M059J (cell line): ENCODE data around the gene ST6GALNAC5. TPM values are rescaled to one million over a fixed set of nuclear protein-coding genes. Genes with fewer than 3 reads are reported as not detected.

ENCODE experiments used
- DNase-seq: peaks from one replicate; pipeline ENCODE4 v3.0.0-alpha.2; 2012; ENCODE audit warnings: low read depth
- total RNA-seq: library from RNA; depleted of rRNA; stranded (reverse); fragments of >200 nt; shearing (Covaris generic); gene quantifications from 2 replicates; pipeline ENCODE4 v1.2.3, GENCODE V29; 2014

ST6GALNAC5 gene
- total RNA-seq, 1 experiment from 2014 or later, result 2.0 TPM

- DNase-seq, result no peak
Observed at GRCh38 chr1:77012066-77012465, 144.8 kb downstream of the ST6GALNAC5 start.

DNA sequence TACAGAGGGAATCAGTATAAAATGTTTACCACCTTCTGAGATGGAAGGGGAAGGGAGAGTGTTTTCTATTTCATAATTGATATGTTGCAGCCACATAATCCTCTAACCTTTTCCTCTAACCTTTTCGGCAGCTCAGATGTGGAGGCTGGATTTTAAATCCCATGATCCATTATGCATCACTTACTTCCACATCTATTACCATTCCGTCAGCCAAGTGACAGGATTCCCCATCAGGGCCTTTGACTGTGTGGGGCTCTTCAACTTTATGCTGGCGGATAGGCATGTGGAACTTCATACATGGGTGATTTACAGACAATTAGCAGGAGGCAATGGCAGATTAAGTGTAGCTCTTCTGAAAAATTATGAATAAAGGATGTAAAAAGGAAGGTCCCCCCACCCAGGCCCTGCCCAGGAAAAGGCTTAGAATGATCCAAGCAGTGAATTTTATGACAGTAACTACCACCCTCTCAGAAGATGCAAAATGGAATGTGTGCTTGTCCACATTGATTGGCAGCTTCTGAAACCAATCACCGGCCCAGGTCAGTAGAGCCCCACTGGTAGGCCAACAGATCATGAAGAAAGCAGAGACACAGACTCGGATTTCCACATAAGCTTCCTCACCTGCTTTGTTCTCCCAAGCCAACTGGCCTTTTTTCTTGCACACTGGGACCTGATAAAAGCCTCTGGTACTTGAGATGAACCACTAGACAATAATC, 147.0 kb downstream of the ST6GALNAC5 start:
- DNase-seq, result no peak

DNA sequence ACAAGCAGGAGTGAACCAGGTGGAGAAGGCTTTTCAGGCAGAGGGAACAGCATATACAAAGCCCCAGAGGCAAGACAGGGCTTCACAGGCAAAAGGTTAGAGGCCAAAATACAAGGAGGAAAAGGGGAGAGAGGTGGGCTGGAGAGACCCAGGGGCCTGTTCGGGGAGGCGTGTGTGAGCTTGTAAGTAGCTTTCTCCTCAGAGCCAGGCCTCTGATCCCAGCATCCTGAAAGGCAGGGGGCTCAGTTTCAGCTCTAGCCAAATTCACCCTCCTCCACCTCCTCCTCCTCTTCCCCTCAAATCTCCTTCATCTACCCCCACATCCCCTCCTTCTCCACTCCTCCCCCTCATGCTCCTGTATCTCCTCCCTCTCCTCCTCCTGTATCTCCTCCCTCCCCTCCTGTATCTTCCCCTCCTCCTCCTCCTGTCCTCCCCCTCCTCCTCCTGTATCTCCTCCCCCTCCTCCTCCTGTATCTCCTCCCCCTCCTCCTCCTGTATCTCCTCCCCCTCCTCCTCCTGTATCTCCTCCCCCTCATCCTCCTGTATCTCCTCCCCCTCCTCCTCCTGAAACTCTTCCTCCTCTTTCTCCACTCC, 148.6 kb downstream of the ST6GALNAC5 start:
- DNase-seq, result no peak

DNA sequence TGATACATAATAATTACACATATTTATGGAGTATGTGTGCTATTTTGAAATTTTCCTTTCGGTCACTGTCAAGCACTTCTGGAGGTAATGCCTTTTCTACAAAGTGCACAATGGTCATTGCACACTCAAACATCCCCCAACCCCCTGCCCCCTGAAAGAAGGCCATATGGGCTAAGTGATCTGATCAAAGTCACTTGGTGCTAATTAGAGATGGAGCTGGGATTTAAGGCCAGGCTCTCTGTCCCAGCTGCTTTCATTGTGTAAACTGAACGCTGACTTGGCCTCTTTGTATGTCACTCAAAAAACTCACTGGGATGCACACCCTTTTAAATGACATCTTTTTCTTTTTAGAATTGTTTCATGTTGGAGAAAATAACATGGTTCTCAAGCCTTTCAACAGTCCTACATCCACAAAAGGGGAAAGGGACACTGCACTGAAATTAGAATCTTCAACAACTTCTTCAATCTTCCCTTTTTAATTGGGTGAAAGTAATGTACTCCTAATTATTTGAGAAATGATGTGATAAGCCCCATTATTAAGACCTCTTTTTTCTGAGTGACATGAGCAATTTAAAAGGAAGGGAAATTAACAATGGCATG, 149.2 kb downstream of the ST6GALNAC5 start:
- DNase-seq, result no peak

- DNase-seq, result no peak
Observed at GRCh38 chr1:77018311-77018710, 151.0 kb downstream of the ST6GALNAC5 start.

GRCh38 chr1:77018761-77019160, 151.5 kb downstream of the ST6GALNAC5 start:
- no peak for DNase-seq

DNA sequence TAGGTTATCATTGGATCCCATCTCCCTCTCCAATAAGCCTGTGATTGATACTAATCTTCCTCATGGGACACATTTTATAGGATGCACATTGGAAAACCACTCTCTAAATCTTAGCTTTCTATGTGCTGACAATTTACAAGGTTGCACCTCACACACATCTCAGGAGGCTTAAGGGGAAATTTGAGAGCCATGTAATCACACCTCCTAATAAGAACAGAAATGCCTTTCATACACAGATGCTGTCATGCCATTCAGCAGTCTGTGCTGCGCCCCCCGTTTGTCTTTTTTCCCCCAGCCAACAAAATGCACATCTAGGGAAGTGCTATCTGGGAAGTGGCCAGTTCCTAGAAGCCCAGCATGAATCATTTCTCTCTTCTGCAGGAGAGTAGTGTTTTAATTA, 154.5 kb downstream of the ST6GALNAC5 start:
- no peak for DNase-seq

- DNase-seq, result no peak
Observed at GRCh38 chr1:77024500-77024899, 157.2 kb downstream of the ST6GALNAC5 start.

GRCh38 chr1:77025599-77025998, 158.3 kb downstream of the ST6GALNAC5 start:
- DNase-seq, result no peak

GRCh38 chr1:77026135-77026534, 158.9 kb downstream of the ST6GALNAC5 start:
- no peak for DNase-seq

DNA sequence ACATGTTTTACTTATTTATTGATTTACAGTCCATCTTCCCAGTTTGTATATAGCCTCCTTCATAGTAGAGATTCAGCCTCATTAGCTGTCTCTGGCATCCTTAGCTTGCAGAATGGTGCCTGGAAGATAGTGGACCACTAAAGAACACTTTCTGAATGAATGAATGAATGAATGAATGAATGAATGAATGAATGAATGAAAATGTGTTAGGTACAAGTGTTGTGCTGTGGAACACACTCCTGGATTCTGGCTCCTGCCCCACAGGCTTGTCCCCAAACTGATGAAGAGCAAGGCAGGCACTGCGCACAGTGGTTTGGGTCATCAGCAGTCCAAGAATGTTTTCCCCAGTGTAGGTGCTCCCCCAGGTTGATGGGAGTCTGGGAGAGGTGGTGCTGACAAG, 159.4 kb downstream of the ST6GALNAC5 start:
- DNase-seq, result no peak

GRCh38 chr1:77027847-77028246, 160.6 kb downstream of the ST6GALNAC5 start:
- no peak for DNase-seq

- DNase-seq, result peak; percentile 21
Observed at GRCh38 chr1:77030401-77031105, 163.3 kb downstream of the ST6GALNAC5 start.

GRCh38 chr1:77031106-77031662, 163.9 kb downstream of the ST6GALNAC5 start:
- peak; percentile 79 for DNase-seq

GRCh38 chr1:77036560-77036959, 169.3 kb downstream of the ST6GALNAC5 start:
- peak; percentile 57 for DNase-seq

DNA sequence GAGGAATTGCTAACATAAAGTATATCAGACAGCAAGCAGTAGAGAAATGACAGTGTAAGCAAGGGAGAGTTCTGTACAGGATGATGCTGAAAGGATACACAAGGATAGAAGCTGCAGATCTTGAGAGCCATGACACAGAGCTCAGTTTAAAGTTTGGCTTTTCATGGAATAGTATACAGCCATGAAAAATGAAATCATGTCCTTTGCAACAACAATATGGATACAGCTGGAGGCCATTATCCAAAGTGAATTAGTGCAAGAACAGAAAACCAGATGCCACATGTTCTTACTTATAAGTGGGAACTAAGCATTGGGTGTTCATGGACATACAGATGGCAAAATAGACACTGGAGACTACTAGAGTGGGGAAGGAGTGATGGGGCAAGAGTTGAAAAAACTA, 169.8 kb downstream of the ST6GALNAC5 start:
- DNase-seq, result no peak

GRCh38 chr1:77038000-77038399, 170.7 kb downstream of the ST6GALNAC5 start:
- no peak for DNase-seq

DNA sequence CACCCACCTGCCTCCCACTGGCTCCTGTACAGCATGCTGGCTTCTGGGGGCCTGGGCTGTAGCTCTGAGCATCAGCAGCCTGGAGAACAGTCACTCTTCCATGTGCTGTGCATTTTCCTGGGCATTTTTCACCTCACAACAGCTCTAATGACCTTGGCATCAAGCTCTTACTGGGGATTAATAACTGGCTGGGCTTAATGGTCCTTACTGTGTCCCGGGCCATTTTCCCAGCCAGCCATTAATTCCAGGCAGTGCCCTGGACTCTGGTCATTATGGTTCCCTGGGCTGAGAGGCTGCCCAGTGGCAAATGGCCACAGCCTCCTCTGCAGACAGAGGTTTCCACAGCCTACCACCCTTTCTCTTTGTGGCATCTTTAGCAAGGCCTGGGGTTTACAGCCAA, 171.8 kb downstream of the ST6GALNAC5 start:
- no peak for DNase-seq

DNA sequence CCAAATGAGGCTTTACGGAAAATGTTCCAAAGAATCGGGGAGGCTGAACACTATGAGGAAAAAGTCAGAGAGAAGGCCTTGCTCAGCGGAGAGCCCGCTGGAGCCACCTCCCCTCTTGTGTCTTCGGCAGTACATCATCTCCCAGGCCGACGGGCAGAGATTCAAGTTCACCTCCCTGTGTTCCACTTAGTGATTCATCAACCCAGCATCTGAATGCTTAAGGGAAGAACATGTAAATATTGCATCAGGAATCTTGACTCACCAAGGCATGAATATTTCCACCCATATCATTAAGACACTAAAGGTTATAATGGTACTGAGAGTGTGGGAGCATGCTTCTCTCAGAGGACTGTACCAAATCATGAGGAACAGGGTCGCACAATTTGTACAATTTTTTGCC, 172.5 kb downstream of the ST6GALNAC5 start:
- peak; percentile 98 for DNase-seq

DNA sequence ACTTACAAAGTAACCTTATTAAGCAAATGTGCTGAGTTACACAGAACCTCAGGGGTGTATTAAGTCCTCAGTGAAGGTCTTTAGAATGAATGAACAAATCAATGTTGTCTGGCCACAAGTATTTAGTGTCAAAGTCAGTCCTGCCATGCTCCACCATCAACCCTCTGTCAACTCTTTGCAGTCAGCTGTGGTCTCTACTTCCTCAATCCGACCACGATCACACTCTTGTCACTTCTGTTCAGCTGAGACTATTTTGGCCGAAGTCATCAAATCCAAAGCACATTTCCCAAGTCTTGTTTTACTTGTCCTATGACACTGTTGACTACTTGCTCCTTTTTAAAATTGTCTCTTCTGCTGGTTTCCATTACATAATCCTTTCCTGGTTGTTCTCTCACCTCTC, 173.5 kb downstream of the ST6GALNAC5 start:
- DNase-seq, result no peak

GRCh38 chr1:77044133-77044849, 177.0 kb downstream of the ST6GALNAC5 start:
- DNase-seq, result peak; percentile 61

- no peak for DNase-seq
Observed at GRCh38 chr1:77047575-77047974, 180.3 kb downstream of the ST6GALNAC5 start.
